GM12878 (cell line): ENCODE data around the gene SORCS2. TPM values are rescaled to one million over a fixed set of nuclear protein-coding genes. Genes with fewer than 3 reads are reported as not detected.

ENCODE experiments used
- ATAC-seq: fragments of 200-7000 bp; cut with Tn5 transposase; 3 replicates; pipeline ENCODE4 v1.9.1; 2020; ENCODE audit warnings: mild to moderate bottlenecking, moderate library complexity
- BruUV-seq: library from RNA; stranded (reverse); fragments of 400-500 nt; replicated peaks from 2 replicates; lab custom pipeline; 2021; lab: Mats Ljungman, UMichigan
- CTCF ChIA-PET: fragments of 300-600 bp; sonication (Branson Sonifier 250); formaldehyde crosslinking; extraction: SDS; loops from one replicate; lab custom pipeline; 2021; ENCODE audit warnings: inconsistent platforms; lab: Yijun Ruan, JAX
- POLR2A ChIA-PET: fragments of 350-600 bp; formaldehyde crosslinking; extraction: SDS; loops from one replicate; lab custom pipeline; 2021; ENCODE audit warnings: inconsistent platforms; lab: Charles Lee
- RAD21 ChIA-PET: fragments of 300-600 bp; sonication (Branson Sonifier 250); formaldehyde crosslinking; loops from one replicate; lab custom pipeline; 2023; ENCODE audit warnings: antibody characterized with exemption; ENCODE audit not compliant: unreplicated experiment; lab: Charles Lee
- SMC1A ChIA-PET: fragments of 300-600 bp; sonication (Branson Sonifier 250); formaldehyde crosslinking; loops from one replicate; lab custom pipeline; 2023; ENCODE audit not compliant: unreplicated experiment, uncharacterized antibody; lab: Charles Lee
- DNase-seq: peaks from one replicate; pipeline ENCODE4 v3.0.0-alpha.2; 2011; ENCODE audit warnings: low read depth, low spot score
- FAIRE-seq: peaks from 3 replicates; lab custom pipeline; 2011; peaks lifted over from hg19 to GRCh38; lab: Jason Lieb, UNC
- H2AFZ ChIP-seq: 2 replicates; pipeline ENCODE4 v1.6.0; 2011; ENCODE audit warnings: low read depth, low read length, control low read depth; ENCODE audit not compliant: control insufficient read depth
- H3K27ac ChIP-seq: 2 replicates; pipeline ENCODE4 v1.5.1; 2011; ENCODE audit warnings: control low read depth; ENCODE audit not compliant: control insufficient read depth, insufficient read depth
- H3K27me3 ChIP-seq, 2 experiments: replicated peaks in 1 of 2; 2 replicates each; pipeline versions ENCODE4 v1.6.0 to v1.6.1; 2011; ENCODE audit warnings: low read length in 1 of 2; ENCODE audit not compliant: control insufficient read depth in 2 of 2, insufficient read depth in 2 of 2
- H3K36me3 ChIP-seq, 2 experiments: 2 replicates each; pipeline ENCODE4 v1.5.1; 2011; ENCODE audit warnings: low read length in 1 of 2; ENCODE audit not compliant: control insufficient read depth in 2 of 2, insufficient read depth in 2 of 2
- H3K4me1 ChIP-seq: 2 replicates; pipeline ENCODE4 v1.6.1; 2011; ENCODE audit warnings: mild to moderate bottlenecking, low read length, moderate library complexity, mixed read lengths; ENCODE audit not compliant: control insufficient read depth, insufficient read depth
- H3K4me2 ChIP-seq: 2 replicates; pipeline ENCODE4 v1.6.0; 2011; ENCODE audit warnings: control low read depth; ENCODE audit not compliant: control insufficient read depth, insufficient read depth
- H3K4me3 ChIP-seq: fragments of 200-600 bp; sonication (generic); 2 replicates; pipeline ENCODE4 v1.5.1; 2016
- H3K79me2 ChIP-seq: 2 replicates; pipeline ENCODE4 v1.6.0; 2011; ENCODE audit warnings: low read length; ENCODE audit not compliant: control insufficient read depth, insufficient read depth
- H3K9ac ChIP-seq: 2 replicates; pipeline ENCODE4 v1.8.0; 2011; ENCODE audit warnings: low read length, control low read depth, mixed read lengths; ENCODE audit not compliant: control insufficient read depth, insufficient read depth
- H3K9me3 ChIP-seq: replicated peaks from 3 replicates; pipeline ENCODE4 v1.5.1; 2011; ENCODE audit warnings: mild to moderate bottlenecking, low read length; ENCODE audit not compliant: control insufficient read depth, insufficient read depth
- H4K20me1 ChIP-seq: 2 replicates; pipeline ENCODE4 v1.6.0; 2011; ENCODE audit not compliant: control insufficient read depth, insufficient read depth
- HDGF ChIP-seq: fragments of 450-650 bp; IDR thresholded peaks from 2 replicates; pipeline ENCODE4 v1.6.1; 2016; ENCODE audit warnings: antibody characterized with exemption
- SMARCA5 ChIP-seq: fragments of 450-650 bp; IDR thresholded peaks from 2 replicates; pipeline ENCODE4 v1.6.1; 2017; ENCODE audit warnings: mild to moderate bottlenecking
- SMC3 ChIP-seq: IDR thresholded peaks from 2 replicates; pipeline ENCODE4 v1.6.1; 2011; ENCODE audit warnings: low read length, improper control_type of control experiment, borderline replicate concordance
- TCF12 ChIP-seq: IDR thresholded peaks from 2 replicates; pipeline ENCODE4 v1.6.1; 2011; ENCODE audit warnings: low read depth, mild to moderate bottlenecking, low read length
- WGBS: methylation state at CpG from one replicate; pipeline ENCODE4 v1.1.6; 2016; ENCODE audit warnings: low lambda C conversion rate; ENCODE audit not compliant: insufficient replicate concordance, insufficient coverage; ENCODE audit errors: missing lambda C conversion rate; 5-methylcytosine and 5-hydroxymethylcytosine counted together
- in situ Hi-C: fragments of 300-500 bp; cut with MboI; formaldehyde crosslinking; loops from 9 replicates; pipeline ENCODE4 v1.14.3; 2018; ENCODE audit warnings: mixed read lengths
- intact Hi-C: fragments of 100-400 bp; cut with micrococcal nuclease; formaldehyde crosslinking; loops from one replicate; pipeline ENCODE4 v1.14.2; 2022; ENCODE audit not compliant: unreplicated experiment
- polyA plus RNA-seq, 11 experiments: library from polyadenylated mRNA; depleted of rRNA in 4 of 11; unstranded in 6 of 11; stranded (reverse) in 5 of 11; fragments of >200 nt; fragmentation: Nextera tagmentation in 4 of 11; fragmentation: Illumina TruSeq in 1 of 11; extraction: Ambion mirVana in 4 of 11; extraction: Trizol in 1 of 11; gene quantifications; 1 replicate in 1 of 11; 2 replicates in 10 of 11; pipeline versions ENCODE4 v1.2.1 to v1.2.3, GENCODE V29; 2011 to 2016; ENCODE audit warnings: inconsistent platforms in 2 of 11, missing spikeins in 2 of 11, low read depth in 1 of 11
- total RNA-seq, 4 experiments: library from RNA; depleted of rRNA in 3 of 4; stranded (reverse); fragments of >200 nt in 3 of 4; fragmentation: Illumina TruSeq in 1 of 4; extraction: Trizol in 1 of 4; gene quantifications; 2 replicates each; pipeline versions ENCODE4 v1.2.1 to v1.2.3, GENCODE V29; 2013 to 2021
- TF ChIP-seq, protein P1 (sequence below): fragments of 450-650 bp; IDR thresholded peaks from 2 replicates; pipeline ENCODE4 v1.6.1; 2018; ENCODE audit warnings: mild to moderate bottlenecking, low read depth, moderate library complexity; ENCODE audit not compliant: partially characterized antibody
- TF ChIP-seq, protein P2 (sequence below): fragments of 450-650 bp; IDR thresholded peaks from 2 replicates; pipeline ENCODE4 v1.6.1; 2017; ENCODE audit warnings: mild to moderate bottlenecking, low read depth, inconsistent platforms; ENCODE audit not compliant: poor library complexity, severe bottlenecking

The SORCS2 gene
- total and polyA plus RNA-seq, 10 of the 15 experiments (the other 5 are each of a cell fraction or from before 2014, with no cell fraction given) = 0.01 to 0.15 (median 0.05) TPM; not detected in 5

DNA sequence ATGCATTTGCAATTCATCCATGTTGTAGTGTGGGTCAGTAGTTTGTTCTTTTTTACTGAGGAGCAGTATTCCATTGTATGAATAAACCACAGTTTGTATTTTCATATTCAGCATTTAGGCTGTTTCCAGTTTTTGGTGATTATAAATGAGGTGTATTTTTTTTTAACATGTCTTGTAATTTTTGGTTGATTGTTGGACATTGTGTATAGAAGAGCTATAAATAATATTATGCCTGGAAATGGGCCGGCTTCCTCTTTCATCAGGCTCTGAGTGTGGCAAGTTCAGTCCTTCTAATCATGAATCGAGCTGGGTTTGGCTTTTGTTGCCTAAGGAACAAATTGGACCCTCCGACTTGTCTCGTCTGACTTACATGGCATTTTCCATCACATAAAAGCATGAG lies 126.7 kb downstream of the SORCS2 start:
- no peak for TF ChIP-seq HDGF
- no peak for TF ChIP-seq SMARCA5
- no peak for TF ChIP-seq TCF12
- TF ChIP-seq, protein P1, sequence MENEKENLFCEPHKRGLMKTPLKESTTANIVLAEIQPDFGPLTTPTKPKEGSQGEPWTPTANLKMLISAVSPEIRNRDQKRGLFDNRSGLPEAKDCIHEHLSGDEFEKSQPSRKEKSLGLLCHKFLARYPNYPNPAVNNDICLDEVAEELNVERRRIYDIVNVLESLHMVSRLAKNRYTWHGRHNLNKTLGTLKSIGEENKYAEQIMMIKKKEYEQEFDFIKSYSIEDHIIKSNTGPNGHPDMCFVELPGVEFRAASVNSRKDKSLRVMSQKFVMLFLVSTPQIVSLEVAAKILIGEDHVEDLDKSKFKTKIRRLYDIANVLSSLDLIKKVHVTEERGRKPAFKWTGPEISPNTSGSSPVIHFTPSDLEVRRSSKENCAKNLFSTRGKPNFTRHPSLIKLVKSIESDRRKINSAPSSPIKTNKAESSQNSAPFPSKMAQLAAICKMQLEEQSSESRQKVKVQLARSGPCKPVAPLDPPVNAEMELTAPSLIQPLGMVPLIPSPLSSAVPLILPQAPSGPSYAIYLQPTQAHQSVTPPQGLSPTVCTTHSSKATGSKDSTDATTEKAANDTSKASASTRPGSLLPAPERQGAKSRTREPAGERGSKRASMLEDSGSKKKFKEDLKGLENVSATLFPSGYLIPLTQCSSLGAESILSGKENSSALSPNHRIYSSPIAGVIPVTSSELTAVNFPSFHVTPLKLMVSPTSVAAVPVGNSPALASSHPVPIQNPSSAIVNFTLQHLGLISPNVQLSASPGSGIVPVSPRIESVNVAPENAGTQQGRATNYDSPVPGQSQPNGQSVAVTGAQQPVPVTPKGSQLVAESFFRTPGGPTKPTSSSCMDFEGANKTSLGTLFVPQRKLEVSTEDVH = no peak
- no peak for TF ChIP-seq SMC3
- TF ChIP-seq, protein P2, sequence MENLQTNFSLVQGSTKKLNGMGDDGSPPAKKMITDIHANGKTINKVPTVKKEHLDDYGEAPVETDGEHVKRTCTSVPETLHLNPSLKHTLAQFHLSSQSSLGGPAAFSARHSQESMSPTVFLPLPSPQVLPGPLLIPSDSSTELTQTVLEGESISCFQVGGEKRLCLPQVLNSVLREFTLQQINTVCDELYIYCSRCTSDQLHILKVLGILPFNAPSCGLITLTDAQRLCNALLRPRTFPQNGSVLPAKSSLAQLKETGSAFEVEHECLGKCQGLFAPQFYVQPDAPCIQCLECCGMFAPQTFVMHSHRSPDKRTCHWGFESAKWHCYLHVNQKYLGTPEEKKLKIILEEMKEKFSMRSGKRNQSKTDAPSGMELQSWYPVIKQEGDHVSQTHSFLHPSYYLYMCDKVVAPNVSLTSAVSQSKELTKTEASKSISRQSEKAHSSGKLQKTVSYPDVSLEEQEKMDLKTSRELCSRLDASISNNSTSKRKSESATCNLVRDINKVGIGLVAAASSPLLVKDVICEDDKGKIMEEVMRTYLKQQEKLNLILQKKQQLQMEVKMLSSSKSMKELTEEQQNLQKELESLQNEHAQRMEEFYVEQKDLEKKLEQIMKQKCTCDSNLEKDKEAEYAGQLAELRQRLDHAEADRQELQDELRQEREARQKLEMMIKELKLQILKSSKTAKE = no peak
- H3K36me3 ChIP-seq = no peaks in the 10 kb centered on the region
- no peak overlapping the region for H3K4me3 ChIP-seq
- H3K9ac ChIP-seq = no peak overlapping the region
- BruUV-seq = no TSS peak
- no peak overlapping the region for H3K27ac ChIP-seq
- RAD21 ChIA-PET = no interaction called here
- POLR2A ChIA-PET = no interaction called here
- H3K4me2 ChIP-seq = no peak overlapping the region
- no peaks in the 10 kb centered on the region; the same call in 2 of the 3 replicates for H3K9me3 ChIP-seq
- no peaks in the 10 kb centered on the region for H3K79me2 ChIP-seq
- no peaks in the 10 kb centered on the region for H3K4me1 ChIP-seq
- CTCF ChIA-PET = interaction anchor here (1.2 kb wide), 1 partner anchor 17 kb away, joined by 4 read pairs; no protein-coding TSS in a partner anchor
- WGBS = 0% methylated on average over 4 of the region's 4 CpGs
- SMC1A ChIA-PET = no interaction called here
- in situ Hi-C loops (no loop called here), intact Hi-C loops (no loop called here)
- peaks cover 0 to 2% of the 10 kb centered on the region in 2 experiments; a peak in 1 of 4 replicates for H3K27me3 ChIP-seq
- FAIRE-seq = no peak
- no peak for DNase-seq
- no peak overlapping the region for H2AFZ ChIP-seq
- no peaks in the 10 kb centered on the region for H4K20me1 ChIP-seq
- ATAC-seq = no peak
